Hematopoietic multipotent progenitor cell treated with erythropoietin and hydrocortisone succinate and interleukin-3 and kit ligand, for 4 days (in vitro differentiated cells): ENCODE results near the gene SMIM9.
"Not testable (repeated sequence)": the region's sequence is repeated elsewhere in the genome, so short reads cannot be mapped to it uniquely, and the experiment has no call there.

Experiments
- DNase-seq: peaks from one replicate; pipeline ENCODE4 v3.0.0-alpha.2; 2015

The SMIM9 gene

GRCh38 chrX:154834562-154834961 lies at the start of gene SMIM9:
Gene SMIM9 (minus strand): TSS chrX:154834662. CDS start chrX:154830856, 3,806 bp downstream.
- peak; percentile 30 for DNase-seq

- not testable (repeated sequence) for DNase-seq
Observed at GRCh38 chrX:154884069-154884468, 49.6 kb upstream of the SMIM9 start.

GRCh38 chrX:154873329-154873728 lies 38.9 kb upstream of the SMIM9 start:
- DNase-seq: no peak

- DNase-seq: not testable (repeated sequence)
Observed at GRCh38 chrX:154868522-154868921, 34.1 kb upstream of the SMIM9 start.

- DNase-seq: no peak
Observed at GRCh38 chrX:154855256-154855655, 20.8 kb upstream of the SMIM9 start.

- DNase-seq: no peak
Observed at GRCh38 chrX:154850957-154851611, 16.6 kb upstream of the SMIM9 start.

- DNase-seq: peak; percentile 80
Observed at GRCh38 chrX:154840856-154841255, 6.4 kb upstream of the SMIM9 start.

GRCh38 chrX:154836163-154836562 lies 1.7 kb upstream of the SMIM9 start:
- DNase-seq: no peak

- DNase-seq: no peak
Observed at GRCh38 chrX:154833746-154834274, 652 bp downstream of the SMIM9 start.

- no peak for DNase-seq
Observed at GRCh38 chrX:154829926-154830442, 4.5 kb downstream of the SMIM9 start.

- DNase-seq: no peak
Observed at GRCh38 chrX:154829134-154829533, 5.3 kb downstream of the SMIM9 start.

GRCh38 chrX:154828016-154828408 lies 6.5 kb downstream of the SMIM9 start:
- no peak for DNase-seq

GRCh38 chrX:154827194-154828015 lies 7.1 kb downstream of the SMIM9 start:
- no peak for DNase-seq

GRCh38 chrX:154825586-154825985 lies 8.9 kb downstream of the SMIM9 start:
- DNase-seq: not testable (repeated sequence)

GRCh38 chrX:154824638-154825037 lies 9.8 kb downstream of the SMIM9 start:
- DNase-seq: no peak

- DNase-seq: no peak
Observed at GRCh38 chrX:154822029-154822428, 12.4 kb downstream of the SMIM9 start.

GRCh38 chrX:154821523-154821922 lies 12.9 kb downstream of the SMIM9 start:
- no peak for DNase-seq

GRCh38 chrX:154819771-154820341 lies 14.6 kb downstream of the SMIM9 start:
- no peak for DNase-seq

GRCh38 chrX:154818916-154819770 lies 15.3 kb downstream of the SMIM9 start:
- no peak for DNase-seq

GRCh38 chrX:154817048-154817618 lies 17.3 kb downstream of the SMIM9 start:
- not testable (repeated sequence) for DNase-seq

- peak; percentile 40 for DNase-seq
Observed at GRCh38 chrX:154816326-154816898, 18.1 kb downstream of the SMIM9 start.
